SKM-1 (cell line): Measurements from ENCODE around the gene CHST8.

ENCODE experiments used
- DNase-seq: peaks from one replicate; lab custom pipeline; 2025; ENCODE audit not compliant: unreplicated experiment; lab: John Stamatoyannopoulos, UW

Gene CHST8

DNA sequence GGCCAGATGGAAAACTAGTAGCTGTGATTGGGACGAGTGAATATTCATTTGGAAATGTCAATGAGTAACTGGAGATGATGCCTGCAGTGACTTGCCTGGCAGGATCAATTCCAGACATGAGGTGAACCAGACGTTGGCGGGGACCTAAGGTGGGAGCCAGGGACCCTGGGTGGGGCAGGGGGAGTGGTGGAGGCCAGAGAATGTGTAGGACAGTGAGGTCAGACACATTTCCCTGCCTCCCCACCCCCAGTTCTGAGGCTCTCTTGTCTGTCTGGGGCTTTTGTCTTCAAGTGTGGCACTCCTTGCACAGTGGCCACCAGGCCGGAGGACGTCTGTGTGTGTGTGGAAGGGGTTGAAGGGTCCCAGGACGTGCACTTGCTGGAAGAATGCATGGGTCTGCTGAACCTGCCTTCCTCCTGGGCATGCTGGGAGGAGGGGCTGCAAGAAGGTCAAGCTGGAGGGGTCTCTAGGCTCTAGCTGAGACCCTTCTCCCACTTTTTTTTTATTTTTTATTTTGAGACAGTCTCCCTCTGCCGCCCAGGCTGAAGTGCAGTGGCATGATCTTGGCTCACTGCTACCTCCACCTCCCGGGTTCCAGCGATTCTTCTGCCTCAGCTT lies 51.6 kb downstream of the CHST8 start:
- no peak for DNase-seq

- no peak for DNase-seq
These were observed 52.4 kb downstream of the CHST8 start for GRCh38 chr19:33673996-33674625.

DNA sequence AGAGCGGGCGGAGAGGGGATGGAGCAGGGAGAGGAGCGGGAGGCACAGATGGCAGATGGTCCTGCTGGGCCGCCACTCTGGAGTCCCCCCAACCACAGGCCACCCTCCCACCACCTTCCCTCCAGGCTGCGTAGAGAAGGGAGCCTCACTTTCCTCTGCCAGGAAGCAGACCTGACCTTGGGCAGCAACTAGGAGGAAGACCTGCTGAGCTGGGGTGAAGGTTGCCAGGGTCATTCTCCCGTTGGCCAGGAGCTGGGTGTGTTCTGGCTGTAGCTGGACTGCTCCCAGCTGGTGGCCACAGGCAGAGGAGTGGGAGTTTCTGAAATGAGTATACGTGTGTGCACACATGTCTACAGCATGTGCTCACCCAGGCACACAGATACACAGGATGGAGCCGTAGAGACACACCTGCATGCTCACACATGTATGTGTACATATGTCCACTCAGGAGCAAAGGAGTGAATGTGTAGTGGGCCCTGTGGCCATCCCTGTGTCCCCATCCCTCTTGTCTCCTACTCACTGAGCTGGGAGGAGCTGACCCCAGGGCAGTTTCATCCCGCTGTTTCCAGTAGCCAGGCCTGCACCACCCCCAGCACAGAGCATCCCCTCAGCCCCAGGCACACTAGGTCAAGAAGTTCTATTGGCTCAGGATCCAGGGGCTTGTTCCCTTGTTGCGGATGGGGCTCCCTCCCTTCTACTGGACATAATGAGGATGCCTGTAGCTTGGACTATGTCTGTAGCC lies 53.0 kb downstream of the CHST8 start:
- DNase-seq = no peak

DNA sequence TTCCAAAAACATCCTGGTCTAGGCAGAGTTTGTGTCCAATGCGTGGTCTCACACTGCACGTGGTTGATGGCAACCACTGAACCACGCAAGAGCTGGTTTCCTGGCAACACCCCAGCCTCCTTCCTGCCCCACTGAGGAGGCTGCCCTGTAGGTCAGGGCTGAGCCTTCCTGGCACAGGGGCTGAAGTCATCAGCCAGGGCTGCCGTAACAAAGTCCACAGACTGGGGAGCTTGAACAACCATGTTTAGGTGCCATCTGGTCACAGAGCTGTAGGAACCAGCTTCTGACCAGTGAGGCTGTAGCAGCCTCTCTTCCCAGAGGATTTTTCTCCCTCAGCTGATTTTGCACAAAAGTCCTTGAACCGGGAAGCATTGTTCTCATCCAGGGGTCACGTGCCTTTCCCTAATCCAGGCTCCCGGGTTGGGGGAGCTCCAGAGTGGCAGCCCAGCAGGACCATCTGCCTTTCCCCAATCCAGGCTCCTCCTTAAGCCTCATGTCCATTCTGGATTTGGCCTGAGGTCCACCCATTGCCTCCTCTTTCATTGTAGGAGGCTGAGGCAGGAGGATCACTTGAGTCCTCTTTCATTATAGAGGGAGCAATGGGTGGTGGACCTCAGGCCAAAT lies 53.9 kb downstream of the CHST8 start:
- no peak for DNase-seq

DNA sequence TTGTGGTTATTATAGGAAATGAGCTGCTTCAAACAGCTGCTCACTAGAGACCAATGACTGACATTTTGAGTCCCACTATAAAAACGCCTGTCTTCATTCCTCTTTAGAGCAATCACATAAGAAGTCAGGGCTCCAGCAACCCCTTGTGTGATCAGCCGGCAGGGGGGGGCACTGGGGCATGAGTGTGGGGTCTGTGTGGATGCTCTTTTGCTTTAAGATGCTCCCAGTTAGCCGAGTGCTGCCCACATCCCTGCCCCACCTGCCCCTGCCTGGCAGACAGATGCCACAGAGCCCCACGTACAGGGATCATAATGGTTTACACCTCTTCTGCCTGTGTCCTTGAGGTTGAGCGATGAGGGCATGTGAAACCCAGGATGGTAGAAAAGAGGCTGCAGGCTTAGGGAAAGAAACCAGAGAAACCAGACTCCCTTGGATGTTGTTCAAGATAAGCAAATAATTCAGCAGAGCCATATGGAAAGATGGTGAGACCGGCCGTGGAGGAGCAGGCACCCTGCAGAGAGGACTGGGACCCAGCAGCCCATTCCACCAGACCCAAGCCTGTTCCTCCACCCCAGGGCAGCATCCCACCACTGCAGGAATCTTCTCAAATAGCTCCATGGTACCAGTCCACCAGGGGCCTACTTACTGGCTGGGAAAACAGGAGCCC lies 55.4 kb downstream of the CHST8 start:
- DNase-seq = no peak

- DNase-seq = no peak
These were observed 56.1 kb downstream of the CHST8 start for GRCh38 chr19:33677745-33678426.

- DNase-seq = no peak
These were observed 57.2 kb downstream of the CHST8 start for GRCh38 chr19:33678796-33679585.

DNA sequence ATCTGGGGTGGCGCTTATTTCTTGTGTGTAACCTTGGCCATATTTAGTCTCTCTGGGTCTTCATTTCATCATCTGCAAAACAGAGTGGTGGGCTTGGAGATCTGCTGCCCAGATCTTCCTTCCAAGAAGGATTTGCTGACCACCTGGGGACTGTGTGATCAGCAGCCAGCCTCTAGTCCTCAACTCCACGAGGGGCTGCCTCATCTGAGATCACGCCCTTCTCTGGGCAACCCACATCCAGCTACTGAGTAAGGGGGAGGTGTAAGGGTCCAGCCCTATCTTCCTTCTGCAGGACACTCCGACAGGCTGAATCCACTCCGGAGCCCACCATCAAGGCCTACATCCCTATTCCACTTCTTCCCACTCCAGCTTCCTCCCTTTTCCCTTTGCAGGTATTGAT lies 57.9 kb downstream of the CHST8 start:
- DNase-seq = no peak

DNA sequence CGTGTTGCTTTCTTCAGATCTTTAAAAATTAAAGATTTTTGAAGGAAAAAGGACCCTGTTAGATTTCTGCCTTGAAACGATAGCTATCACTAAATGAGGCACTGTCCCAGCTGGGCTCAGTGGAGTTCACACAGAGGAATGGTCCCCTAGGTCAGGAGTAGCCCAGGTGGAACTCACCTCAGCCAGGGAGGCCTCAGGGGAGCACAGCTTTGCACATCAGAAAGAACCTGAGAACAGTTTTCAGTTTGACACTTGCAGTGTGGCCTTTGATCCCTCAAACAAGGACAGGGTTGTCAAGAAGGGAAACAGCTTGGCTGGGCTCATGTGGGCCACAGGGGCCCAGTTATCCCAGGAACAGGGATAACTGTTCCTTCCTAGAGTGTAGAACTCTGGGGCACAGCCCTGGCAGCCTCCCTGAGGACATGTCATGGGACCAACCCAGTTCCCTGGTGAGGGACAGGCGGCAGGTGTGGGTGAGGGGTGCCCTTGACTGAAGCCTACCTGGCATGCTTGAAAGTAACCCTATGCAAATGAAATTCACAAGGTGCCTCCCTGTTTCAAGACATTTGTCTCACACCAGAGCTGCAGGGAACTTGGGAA lies 59.4 kb downstream of the CHST8 start:
- DNase-seq = no peak

- no peak for DNase-seq
These were observed 62.3 kb downstream of the CHST8 start for GRCh38 chr19:33683881-33684537.

DNA sequence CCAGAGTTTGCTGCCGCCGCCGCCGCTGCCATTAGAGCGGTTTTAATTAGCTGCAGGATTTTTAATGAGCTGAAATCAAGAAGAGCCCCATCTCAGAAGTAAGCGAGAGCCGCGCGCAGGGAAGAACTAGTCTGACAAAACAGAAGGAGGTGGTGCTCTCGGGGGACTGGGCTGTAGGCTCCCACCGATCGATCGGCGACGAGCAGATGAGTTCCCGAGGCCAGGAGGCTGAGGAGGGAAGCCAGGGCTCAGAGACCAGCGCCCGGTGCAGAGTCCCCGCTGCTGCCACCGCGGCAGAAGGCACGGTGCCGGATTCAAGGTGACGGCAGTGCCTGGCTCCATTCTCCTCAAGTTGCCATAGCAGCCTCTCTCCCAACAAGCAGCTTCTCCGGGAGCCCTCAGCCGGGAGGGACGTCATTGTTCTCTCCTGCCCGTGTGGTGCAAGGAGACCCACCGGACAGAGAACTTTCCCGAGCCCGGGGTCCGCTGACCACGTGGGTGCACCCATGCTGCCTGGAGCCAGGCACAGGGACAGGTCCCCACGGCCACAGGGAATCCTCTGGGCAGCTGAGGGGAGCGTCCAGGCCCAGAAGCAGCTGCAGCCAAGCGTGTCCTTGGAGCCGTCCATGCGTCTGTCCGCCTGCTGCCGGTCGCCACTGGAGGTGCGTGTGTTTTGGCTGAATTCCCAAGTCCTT lies 62.9 kb downstream of the CHST8 start:
- no peak for DNase-seq

- DNase-seq = no peak
These were observed 63.8 kb downstream of the CHST8 start for GRCh38 chr19:33685541-33685940.

GRCh38 chr19:33686262-33686661 lies 64.5 kb downstream of the CHST8 start:
- DNase-seq = no peak

DNA sequence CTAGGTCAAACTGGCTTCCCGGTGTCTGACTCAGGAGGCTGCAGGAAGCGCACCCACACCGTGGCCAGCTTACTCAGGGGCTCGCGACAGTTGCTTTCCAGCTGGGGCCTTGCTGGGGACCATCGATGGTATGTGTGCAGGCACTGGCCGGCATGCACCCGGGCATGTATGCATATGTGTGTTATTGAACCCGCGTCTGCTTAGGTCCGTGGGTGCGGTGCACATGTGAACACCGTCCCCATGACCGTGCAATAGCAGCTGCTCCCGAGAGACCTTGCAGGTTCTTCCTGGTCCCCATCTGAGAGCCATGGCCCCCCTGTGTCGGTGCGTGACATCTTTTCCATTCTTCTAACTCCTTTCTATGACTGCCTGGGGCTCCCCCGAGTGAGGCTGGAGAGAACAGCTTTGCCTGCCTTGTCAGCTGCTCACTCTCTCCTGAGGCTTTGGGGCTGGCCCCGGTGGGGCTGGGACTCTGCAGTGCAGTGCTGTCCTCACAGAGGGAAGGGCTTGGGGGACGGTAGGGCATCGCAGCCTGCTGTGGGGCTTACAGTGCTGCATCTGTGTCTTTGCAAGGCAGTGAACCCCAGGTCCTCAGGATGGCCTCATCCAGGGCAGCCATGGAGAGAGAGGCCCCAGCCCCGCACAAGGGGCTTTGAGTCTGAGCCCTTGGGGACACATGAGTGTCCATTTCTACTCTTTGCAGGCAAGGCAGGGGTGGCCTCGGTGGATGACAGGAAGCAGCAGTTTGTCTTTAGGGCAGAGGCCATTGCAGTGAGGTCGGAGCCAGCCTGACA lies 65.1 kb downstream of the CHST8 start:
- DNase-seq = no peak

DNA sequence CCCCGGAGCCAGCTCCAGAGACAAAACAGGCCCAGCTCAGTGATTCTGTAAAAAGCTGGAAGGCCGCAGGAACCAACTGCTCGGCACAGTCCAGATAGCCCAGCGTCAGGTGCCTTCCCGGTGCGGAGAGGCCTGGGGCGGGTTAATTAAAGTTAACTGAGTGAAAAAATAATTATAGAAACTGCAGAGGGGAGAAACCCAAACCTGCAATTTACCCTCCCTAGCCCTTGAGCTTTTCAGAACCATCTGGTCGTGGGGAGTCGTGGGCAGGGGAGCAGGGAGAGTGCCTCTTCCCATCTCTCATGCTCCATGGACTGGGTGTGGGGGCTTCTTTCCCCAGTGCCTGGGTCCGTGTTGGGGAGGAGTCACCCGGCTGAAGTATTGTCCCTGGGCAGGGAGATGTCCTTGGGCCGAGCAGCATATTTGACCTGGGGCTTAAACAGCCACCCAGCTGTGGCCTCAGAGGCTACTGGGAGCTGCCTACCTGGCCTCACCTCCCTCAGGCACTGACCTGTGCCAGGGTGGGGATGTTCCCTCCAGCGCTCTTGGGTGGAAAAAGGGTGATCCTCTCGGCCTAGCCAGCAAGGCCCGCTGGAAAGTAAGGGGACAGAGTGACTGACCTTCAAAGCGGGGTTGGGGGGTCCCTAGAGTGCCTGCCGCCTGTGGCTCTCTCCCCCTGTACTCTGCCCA lies 65.9 kb downstream of the CHST8 start:
- DNase-seq = no peak

DNA sequence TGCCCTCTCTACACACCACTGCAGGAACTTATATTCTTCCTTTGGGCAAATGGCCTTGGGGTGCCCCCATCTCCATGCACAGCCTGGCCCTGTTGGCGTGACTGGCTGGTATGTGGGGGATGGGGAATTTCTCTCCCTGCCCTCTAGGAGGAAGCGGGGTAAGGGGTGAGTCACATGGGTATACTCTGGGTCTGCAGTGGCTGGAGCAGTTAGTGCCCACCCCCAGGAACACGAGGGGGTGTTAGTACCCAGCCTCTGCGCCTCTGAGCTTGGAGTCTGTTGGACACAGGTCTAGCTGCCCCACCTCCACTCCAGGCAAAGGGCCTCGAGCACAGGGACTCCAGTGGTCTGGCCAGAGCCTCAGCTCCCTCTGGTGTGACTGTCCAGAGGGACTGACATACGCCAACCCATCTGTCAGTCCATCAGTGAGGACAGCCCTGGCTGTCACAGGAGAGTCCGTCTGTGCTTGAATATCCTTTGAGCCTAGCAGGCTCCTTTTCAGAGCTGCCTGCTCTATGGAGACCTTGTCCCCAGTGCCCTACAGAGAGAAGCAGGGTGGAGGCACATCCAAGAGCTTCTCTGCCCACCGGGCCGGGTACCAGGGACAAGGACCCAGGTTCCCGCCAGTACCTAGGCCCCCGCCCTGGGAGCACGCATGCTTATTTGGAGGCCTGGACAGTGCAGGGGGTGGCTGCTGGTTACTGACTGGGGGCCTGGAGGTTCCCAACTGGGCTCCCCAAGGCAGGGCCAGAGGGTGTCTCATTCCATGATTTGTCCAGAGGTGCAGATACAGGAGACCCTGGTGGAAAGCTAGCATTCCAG lies 66.6 kb downstream of the CHST8 start:
- DNase-seq = no peak
